Amygdala (tissue), 56 donors: ENCODE measurements around the gene PPIH.
A peak's percentile ranks its signal among the peaks of the same experiment; 100 is the strongest.
"Not testable (repeated sequence)": the region's sequence is repeated elsewhere in the genome, so short reads cannot be mapped to it uniquely, and the experiment has no call there.

ENCODE experiments used
- DNase-seq, 56 donors: peaks; one replicate each; lab custom pipeline; 2025; lab: John Stamatoyannopoulos, UW

The PPIH gene

DNA sequence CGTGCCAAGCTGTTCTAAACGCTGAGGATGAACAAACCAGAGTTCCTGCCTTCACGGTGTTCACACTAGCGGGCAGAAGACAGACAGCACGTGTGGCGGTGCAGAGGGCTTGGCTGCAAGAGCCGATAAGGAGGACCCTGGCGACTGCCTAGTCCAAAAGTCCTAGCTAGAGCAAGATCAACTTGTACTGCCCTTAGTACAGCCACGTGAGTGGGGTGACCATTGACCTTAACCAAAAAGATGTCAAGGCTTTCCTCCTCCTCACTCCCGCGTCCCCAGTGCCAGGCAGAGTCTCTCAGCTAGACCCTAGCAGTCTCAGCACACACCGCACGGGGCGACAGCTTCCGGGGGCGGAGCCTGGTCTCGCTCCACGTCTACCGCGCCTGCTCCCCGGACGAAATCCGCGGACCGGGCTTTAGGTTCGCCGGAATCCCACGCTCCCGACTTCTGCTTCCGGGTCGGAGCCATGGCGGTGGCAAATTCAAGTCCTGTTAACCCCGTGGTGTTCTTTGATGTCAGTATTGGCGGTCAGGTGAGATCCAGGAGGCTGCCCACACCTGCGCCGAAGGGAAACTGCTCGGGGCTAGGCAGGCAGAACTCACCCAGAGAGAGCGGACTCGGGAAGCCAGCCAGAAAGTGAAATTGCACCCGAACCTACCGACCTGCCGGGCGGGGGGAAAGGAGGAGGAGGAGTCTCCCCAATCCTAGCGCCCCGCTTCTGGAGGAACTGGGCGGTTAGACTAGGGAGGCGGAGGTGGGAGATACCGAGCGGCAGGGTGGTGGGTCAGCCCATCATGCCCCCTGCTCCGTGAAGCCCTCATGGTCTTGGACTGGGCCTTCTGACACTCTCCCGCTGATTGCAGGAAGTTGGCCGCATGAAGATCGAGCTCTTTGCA, at the start of gene PPIH:
Gene PPIH (plus strand): TSS at position 443 of the 896 bp plus-strand sequence. CDS start 24 bp downstream, at position 467.
- peak; percentile 53 to 97 (median 90) for DNase-seq

DNA sequence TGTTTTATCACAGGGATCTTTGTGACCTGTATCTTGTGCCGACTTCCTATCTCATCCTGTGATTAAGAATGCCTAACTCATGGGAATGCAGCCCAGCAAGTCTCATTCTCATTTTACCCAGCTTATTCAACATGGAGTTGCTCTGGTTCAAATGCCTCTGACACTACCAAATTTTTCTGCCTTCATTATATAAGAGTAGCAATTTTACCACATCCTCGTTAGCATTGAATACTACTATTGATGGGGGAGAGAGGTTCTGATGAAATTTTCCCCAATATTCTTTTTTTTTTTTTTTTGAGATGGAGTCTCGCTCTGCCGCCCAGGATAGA, 44.5 kb upstream of the PPIH start:
- DNase-seq: no peak

GRCh38 chr1:42618866-42619265, 39.4 kb upstream of the PPIH start:
- no peak for DNase-seq

GRCh38 chr1:42620307-42620706, 37.9 kb upstream of the PPIH start:
- no peak for DNase-seq

DNA sequence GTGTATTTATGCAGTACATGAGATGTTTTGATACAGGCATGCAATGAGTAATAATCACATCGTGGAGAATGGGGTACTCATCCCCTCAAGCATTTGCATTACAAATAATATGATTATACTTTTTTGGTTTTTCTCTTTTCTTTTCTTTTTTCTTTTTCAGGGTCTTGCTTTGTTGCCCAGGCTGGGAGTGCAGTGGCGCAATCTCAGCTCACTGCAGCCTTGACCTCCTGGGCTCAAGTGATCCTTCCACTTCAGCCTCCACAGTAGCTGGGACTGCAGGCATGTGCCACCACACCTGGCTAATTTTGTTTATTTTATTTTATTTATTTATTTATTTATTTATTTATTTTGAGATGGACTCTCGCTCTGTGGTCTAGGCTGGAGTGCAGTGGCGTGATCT, 37.0 kb upstream of the PPIH start:
- not testable (repeated sequence) for DNase-seq

DNA sequence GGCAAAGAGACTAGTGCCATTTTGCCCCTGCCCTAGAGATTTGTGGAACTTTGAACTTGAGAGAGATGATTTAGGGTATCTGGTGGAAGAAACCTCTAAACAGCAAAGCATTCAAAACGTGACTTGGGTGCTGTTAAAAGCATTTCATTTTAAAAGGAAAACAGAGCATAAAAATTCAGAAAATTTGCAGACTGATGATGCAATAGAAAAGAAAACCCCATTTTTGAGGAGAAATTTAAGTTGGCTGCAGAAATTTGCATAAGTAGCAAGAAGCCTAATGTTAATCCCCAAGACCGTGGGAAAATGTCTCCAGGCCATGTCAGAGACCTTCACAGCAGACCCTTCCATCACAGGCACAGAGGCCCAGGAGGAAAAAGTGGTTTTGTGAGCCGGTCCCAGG, 31.0 kb upstream of the PPIH start:
- DNase-seq: not testable (repeated sequence)

DNA sequence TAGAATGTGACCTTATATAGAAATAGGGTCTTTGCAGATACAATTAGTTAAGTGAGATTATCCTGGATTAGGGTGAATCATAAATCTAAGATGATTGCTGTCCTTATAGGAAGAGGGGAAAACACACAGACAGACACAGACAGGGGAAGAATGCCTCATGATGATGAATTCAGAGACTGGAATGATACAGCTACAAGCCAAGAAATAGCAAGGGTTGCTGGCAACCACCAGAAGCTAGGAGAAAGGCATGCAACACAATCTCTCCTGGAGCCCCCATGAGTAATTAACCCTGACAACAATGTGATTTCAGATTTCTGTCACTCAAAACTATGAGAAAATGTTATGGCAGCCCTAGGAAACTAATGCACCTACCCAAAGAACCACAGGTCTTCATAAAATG, 19.1 kb upstream of the PPIH start:
- DNase-seq: no peak

GRCh38 chr1:42646056-42646455, 12.2 kb upstream of the PPIH start:
- DNase-seq: no peak

GRCh38 chr1:42657201-42657600, 1.0 kb upstream of the PPIH start:
- DNase-seq: no peak

DNA sequence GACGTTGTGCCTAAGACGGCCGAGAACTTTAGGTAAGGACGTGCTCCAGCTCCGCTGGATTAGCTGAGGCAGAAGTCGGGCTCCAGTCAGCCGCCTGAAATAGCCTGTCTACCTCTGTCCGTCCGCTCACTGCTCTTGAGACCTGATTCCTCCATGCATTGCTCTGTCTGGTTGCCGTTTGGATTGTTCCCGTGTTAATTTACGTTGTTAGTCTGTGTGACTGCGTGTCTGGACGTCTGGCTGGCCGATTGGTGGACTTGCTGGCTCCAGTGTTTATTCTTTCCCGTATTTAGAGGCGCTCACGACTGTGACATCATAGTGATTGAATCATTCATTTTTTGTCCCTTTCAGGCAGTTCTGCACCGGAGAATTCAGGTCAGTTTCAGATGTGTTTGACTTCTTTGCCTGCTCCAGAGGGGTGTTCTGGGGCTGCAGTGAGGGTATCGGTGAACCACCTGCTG, 684 bp downstream of the PPIH start:
- peak in 5 of 56 donors; percentile 10 to 42 (median 22) for DNase-seq

GRCh38 chr1:42660907-42661500, 2.8 kb downstream of the PPIH start:
- DNase-seq: no peak

- DNase-seq: no peak
Observed at GRCh38 chr1:42669936-42670335, 11.7 kb downstream of the PPIH start.

DNA sequence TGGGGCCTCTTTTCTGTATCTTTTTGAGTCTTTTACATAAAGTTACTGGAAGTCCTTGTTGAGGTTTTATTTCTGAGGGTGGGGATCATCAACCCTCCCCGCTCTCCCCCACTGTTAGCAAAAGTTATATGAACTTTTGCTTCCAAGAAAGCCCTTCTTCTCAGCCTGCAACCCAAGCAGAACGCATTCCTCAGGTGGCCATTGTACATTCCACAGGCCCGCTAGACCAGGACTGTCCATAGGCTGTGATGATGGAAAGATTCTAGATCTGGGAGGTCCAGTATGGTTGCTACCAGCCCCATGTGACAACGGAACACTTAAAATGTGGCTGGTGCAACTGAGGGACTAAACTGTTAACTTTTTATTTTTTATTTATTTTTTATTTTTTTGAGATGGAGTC, 12.2 kb downstream of the PPIH start:
- DNase-seq: no peak

GRCh38 chr1:42674214-42674613, 16.0 kb downstream of the PPIH start:
- no peak for DNase-seq

GRCh38 chr1:42674682-42675081, 16.5 kb downstream of the PPIH start:
- no peak for DNase-seq

- no peak for DNase-seq
Observed at GRCh38 chr1:42675467-42675866, 17.2 kb downstream of the PPIH start.

GRCh38 chr1:42676534-42677087, 18.4 kb downstream of the PPIH start:
- no peak for DNase-seq

DNA sequence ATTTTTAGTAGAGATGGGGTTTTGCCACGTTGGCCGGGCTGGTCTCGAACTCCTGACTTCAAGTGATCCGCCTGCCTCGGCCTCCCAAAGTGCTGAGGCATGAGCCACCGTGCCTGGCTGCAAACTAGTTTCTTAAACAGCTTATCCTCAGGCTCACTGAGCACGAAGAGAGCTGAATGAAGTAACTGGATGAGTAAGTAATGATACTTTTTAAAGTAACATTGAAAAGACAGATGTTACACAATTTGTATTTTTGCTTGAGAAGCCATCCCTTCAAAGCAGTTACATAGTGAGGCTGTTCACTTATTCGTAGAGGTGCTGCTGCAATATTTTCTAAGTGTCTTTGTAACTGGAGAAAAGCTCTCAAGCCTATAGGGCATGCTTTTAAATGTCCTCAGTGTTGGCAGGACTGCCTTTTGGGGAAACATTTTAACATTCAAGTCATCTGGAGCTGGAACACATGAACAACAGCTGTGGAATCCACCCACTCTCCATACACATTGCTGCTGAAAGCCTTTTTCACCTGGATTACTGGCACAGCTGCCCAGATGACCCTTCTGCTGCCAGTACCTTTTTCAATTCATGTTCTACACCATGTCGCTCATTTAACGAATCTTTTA, 21.3 kb downstream of the PPIH start:
- no peak for DNase-seq

DNA sequence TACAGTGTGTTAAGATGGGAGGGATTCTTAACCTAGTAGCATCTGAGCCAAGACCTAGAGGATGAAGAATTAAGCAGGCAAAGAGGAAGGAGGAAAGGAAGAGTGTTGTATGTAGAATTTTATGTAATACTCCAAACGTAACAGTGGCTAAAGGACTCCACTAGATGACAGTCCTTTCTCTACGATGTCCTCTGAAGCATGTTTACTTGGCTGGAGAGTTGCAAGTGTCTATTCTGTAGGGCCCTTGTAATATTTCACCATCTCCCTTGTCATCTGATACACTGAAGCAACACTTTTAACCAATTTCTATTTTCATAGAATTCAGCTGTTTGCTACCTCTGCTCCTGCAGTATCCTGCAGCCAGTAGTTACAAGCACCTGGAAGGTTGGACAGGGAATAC, 21.8 kb downstream of the PPIH start:
- no peak for DNase-seq

GRCh38 chr1:42680921-42681683, 22.9 kb downstream of the PPIH start:
- DNase-seq: peak in 8 of 56 donors; percentile 2 to 31 (median 6)
